Activated naive CD8-positive, alpha-beta T cell treated with anti-CD3 and anti-CD28 coated beads, Interleukin-2, amount 10 ng/mL, durations not matched to agents 7 days and 5 days (primary cell): Measurements from ENCODE around the gene LRRC45. TPM values are rescaled to one million over a fixed set of nuclear protein-coding genes. Genes with fewer than 3 reads are reported as not detected.

Experiments used
- ATAC-seq: fragments of 150-1000 bp; cut with Tn5 transposase; one replicate; pipeline ENCODE4 v1.10.0; 2021; ENCODE audit warnings: low read depth, moderate library complexity
- POLR2A ChIA-PET: fragments of 350-600 bp; sonication (Branson Sonifier 250); formaldehyde crosslinking; loops from one replicate; lab custom pipeline; 2021; ENCODE audit warnings: antibody characterized with exemption; lab: Charles Lee
- DNase-seq: peaks from one replicate; pipeline ENCODE4 v3.0.0; 2021
- H3K27ac Mint-ChIP-seq: one replicate; pipeline ENCODE4 v1.8.0; 2022; ENCODE audit warnings: mild to moderate bottlenecking, mixed read lengths
- H3K27me3 Mint-ChIP-seq: one replicate; pipeline ENCODE4 v1.8.0; 2022; ENCODE audit warnings: mild to moderate bottlenecking, moderate library complexity, mixed read lengths
- H3K36me3 Mint-ChIP-seq: one replicate; pipeline ENCODE4 v1.8.0; 2021; ENCODE audit warnings: mild to moderate bottlenecking, mixed read lengths
- H3K4me1 Mint-ChIP-seq: one replicate; pipeline ENCODE4 v1.8.0; 2021; ENCODE audit warnings: mixed read lengths
- H3K4me3 Mint-ChIP-seq: one replicate; pipeline ENCODE4 v1.8.0; 2022; ENCODE audit warnings: mild to moderate bottlenecking, moderate library complexity, mixed read lengths
- H3K9me3 Mint-ChIP-seq: one replicate; pipeline ENCODE4 v1.8.0; 2021; ENCODE audit warnings: mixed read lengths
- total RNA-seq, 2 experiments: library from RNA; stranded (reverse); gene quantifications; one replicate each; pipeline ENCODE4 v1.2.3, GENCODE V29; 2021

The LRRC45 gene
- total RNA-seq, 2 experiments from 2014 or later, result 41.6 to 45.1 TPM

- peak overlapping the region; percentile 86 for H3K4me3 Mint-ChIP-seq
- POLR2A ChIA-PET, result interaction anchor here (0.7 to 5.7 kb wide), 13 partner anchors 8 to 215 kb away, joined by 3 to 39 read pairs (median 4); partner anchors contain the start of genes ANAPC11, ASPSCR1, DCXR and FASN
- no peak for ATAC-seq
- DNase-seq, result no peak
- H3K36me3 Mint-ChIP-seq, result no peaks in the 10 kb centered on the region
- H3K9me3 Mint-ChIP-seq, result no peaks in the 10 kb centered on the region
- no peaks in the 10 kb centered on the region for H3K27me3 Mint-ChIP-seq
- H3K27ac Mint-ChIP-seq, result peak overlapping the region; percentile 60
- H3K4me1 Mint-ChIP-seq, result peaks cover 19% of the 10 kb centered on the region
Measured at GRCh38 chr17:82023447-82024241, 539 bp downstream of the LRRC45 start.

- POLR2A ChIA-PET, result interaction anchor here (2.0 kb wide), 1 partner anchor 81 kb away, joined by 6 read pairs; no protein-coding TSS in a partner anchor
- no peak for ATAC-seq
- no peak for DNase-seq
- peaks cover 22% of the 10 kb centered on the region for H3K4me1 Mint-ChIP-seq
- H3K9me3 Mint-ChIP-seq, result no peaks in the 10 kb centered on the region
- no peaks in the 10 kb centered on the region for H3K27me3 Mint-ChIP-seq
- H3K4me3 Mint-ChIP-seq, result no peak overlapping the region
- no peak overlapping the region for H3K27ac Mint-ChIP-seq
- H3K36me3 Mint-ChIP-seq, result peaks cover 4% of the 10 kb centered on the region
Measured at GRCh38 chr17:82024859-82025258, 1.8 kb downstream of the LRRC45 start.

GRCh38 chr17:82025401-82026107 lies 2.4 kb downstream of the LRRC45 start:
- ATAC-seq, result no peak
- no peak overlapping the region for H3K4me3 Mint-ChIP-seq
- no peak for DNase-seq
- H3K36me3 Mint-ChIP-seq, result peaks cover 4% of the 10 kb centered on the region
- no peak overlapping the region for H3K27ac Mint-ChIP-seq
- no peaks in the 10 kb centered on the region for H3K27me3 Mint-ChIP-seq
- POLR2A ChIA-PET, result no interaction called here
- H3K4me1 Mint-ChIP-seq, result peaks cover 23% of the 10 kb centered on the region
- no peaks in the 10 kb centered on the region for H3K9me3 Mint-ChIP-seq

GRCh38 chr17:82028246-82028645 lies 5.1 kb downstream of the LRRC45 start:
- H3K9me3 Mint-ChIP-seq, result no peaks in the 10 kb centered on the region
- H3K27ac Mint-ChIP-seq, result no peak overlapping the region
- DNase-seq (no peak), ATAC-seq (no peak)
- POLR2A ChIA-PET, result no interaction called here
- H3K27me3 Mint-ChIP-seq, result no peaks in the 10 kb centered on the region
- peaks cover 15% of the 10 kb centered on the region for H3K4me1 Mint-ChIP-seq
- H3K4me3 Mint-ChIP-seq, result no peak overlapping the region
- H3K36me3 Mint-ChIP-seq, result peaks cover 6% of the 10 kb centered on the region

GRCh38 chr17:82028966-82029365 lies 5.9 kb downstream of the LRRC45 start:
- Mint-ChIP-seq H3K4me1 (peaks cover 14% of the 10 kb centered on the region), H3K27ac (no peak overlapping the region), H3K9me3 (no peaks in the 10 kb centered on the region), H3K36me3 (peaks cover 6% of the 10 kb centered on the region), H3K4me3 (no peak overlapping the region), H3K27me3 (no peaks in the 10 kb centered on the region)
- ATAC-seq (no peak), DNase-seq (no peak)
- POLR2A ChIA-PET, result interaction anchor here (1.7 kb wide), 1 partner anchor 70 kb away, joined by 9 read pairs; the partner anchor contains the start of gene FASN

- Mint-ChIP-seq H3K27me3 (no peaks in the 10 kb centered on the region), H3K4me3 (peak overlapping the region; percentile 60), H3K4me1 (peaks cover 11% of the 10 kb centered on the region), H3K36me3 (peaks cover 6% of the 10 kb centered on the region), H3K9me3 (no peaks in the 10 kb centered on the region), H3K27ac (peak overlapping the region; percentile 16)
- ATAC-seq (no peak), DNase-seq (no peak)
- POLR2A ChIA-PET, result interaction anchor here (1.0 to 1.7 kb wide), 3 partner anchors 9 to 126 kb away, joined by 3 to 9 read pairs (median 3); partner anchors contain the start of gene FASN
Measured at GRCh38 chr17:82029391-82029790, 6.3 kb downstream of the LRRC45 start.

- Mint-ChIP-seq H3K9me3 (no peaks in the 10 kb centered on the region), H3K4me1 (peaks cover 11% of the 10 kb centered on the region), H3K4me3 (no peak overlapping the region), H3K36me3 (peaks cover 8% of the 10 kb centered on the region), H3K27me3 (no peaks in the 10 kb centered on the region), H3K27ac (no peak overlapping the region)
- DNase-seq (no peak), ATAC-seq (no peak)
- POLR2A ChIA-PET, result interaction anchor here (0.9 to 1.7 kb wide), 9 partner anchors 8 to 125 kb away, joined by 3 to 9 read pairs (median 3); partner anchors contain the start of gene FASN
Measured at GRCh38 chr17:82029990-82030469, 6.9 kb downstream of the LRRC45 start.

GRCh38 chr17:82030470-82031302 lies 7.6 kb downstream of the LRRC45 start:
- H3K4me1 Mint-ChIP-seq, result peaks cover 16% of the 10 kb centered on the region
- DNase-seq (peak; percentile 91), ATAC-seq (peak; percentile 69)
- peak overlapping the region; percentile 71 for H3K27ac Mint-ChIP-seq
- peak overlapping the region; percentile 77 for H3K4me3 Mint-ChIP-seq
- POLR2A ChIA-PET, result interaction anchor here (0.6 to 1.7 kb wide), 12 partner anchors 7 to 287 kb away, joined by 3 to 9 read pairs (median 4); partner anchors contain the start of genes CD7, CENPX, FASN and LRRC45
- no peaks in the 10 kb centered on the region for H3K9me3 Mint-ChIP-seq
- H3K27me3 Mint-ChIP-seq, result no peaks in the 10 kb centered on the region
- H3K36me3 Mint-ChIP-seq, result peaks cover 13% of the 10 kb centered on the region

GRCh38 chr17:82031303-82031884 lies 8.3 kb downstream of the LRRC45 start, which contains the start of gene RAC3:
TSS of gene RAC3 (plus strand) at chr17:82031678. CDS start at chr17:82031762, 84 bp downstream.
- no peak for DNase-seq
- H3K4me1 Mint-ChIP-seq, result peaks cover 17% of the 10 kb centered on the region
- ATAC-seq, result peak; percentile 28
- POLR2A ChIA-PET, result interaction anchor here (0.6 to 1.5 kb wide), 5 partner anchors 8 to 236 kb away, joined by 3 to 7 read pairs (median 3); partner anchors contain the start of genes CENPX and LRRC45
- H3K36me3 Mint-ChIP-seq, result peaks cover 13% of the 10 kb centered on the region
- H3K27ac Mint-ChIP-seq, result peak within 1 kb of the TSS; percentile 71
- peak within 1 kb of the TSS; percentile 77 for H3K4me3 Mint-ChIP-seq
- H3K9me3 Mint-ChIP-seq, result no peaks in the 10 kb centered on the region
- no peaks in the 10 kb centered on the region for H3K27me3 Mint-ChIP-seq

GRCh38 chr17:82031885-82032627 lies 9.0 kb downstream of the LRRC45 start:
- Mint-ChIP-seq H3K4me1 (peaks cover 15% of the 10 kb centered on the region), H3K27me3 (no peaks in the 10 kb centered on the region), H3K36me3 (peaks cover 13% of the 10 kb centered on the region), H3K9me3 (no peaks in the 10 kb centered on the region), H3K27ac (no peak overlapping the region), H3K4me3 (peak overlapping the region; percentile 44)
- DNase-seq (peak; percentile 68), ATAC-seq (peak; percentile 40)
- POLR2A ChIA-PET, result interaction anchor here (0.9 to 1.0 kb wide), 3 partner anchors 9 to 124 kb away, joined by 3 read pairs; partner anchors contain the start of genes CENPX and LRRC45

- POLR2A ChIA-PET, result no interaction called here
- DNase-seq (no peak), ATAC-seq (no peak)
- no peak overlapping the region for H3K27ac Mint-ChIP-seq
- H3K4me3 Mint-ChIP-seq, result no peak overlapping the region
- peaks cover 18% of the 10 kb centered on the region for H3K4me1 Mint-ChIP-seq
- peaks cover 13% of the 10 kb centered on the region for H3K36me3 Mint-ChIP-seq
- no peaks in the 10 kb centered on the region for H3K27me3 Mint-ChIP-seq
- no peaks in the 10 kb centered on the region for H3K9me3 Mint-ChIP-seq
Measured at GRCh38 chr17:82033359-82034085, 10.4 kb downstream of the LRRC45 start.
